CD14-positive monocyte (primary cell): ENCODE measurements around the gene GFRAL. TPM values are rescaled to one million over a fixed set of nuclear protein-coding genes. Genes with fewer than 3 reads are reported as not detected.

Experiments
- DNase-seq, 3 donors: peaks; one replicate each; pipeline ENCODE4 v3.0.0-alpha.2; 2011 to 2022
- H2AFZ ChIP-seq: 2 replicates; pipeline ENCODE4 v1.6.0; 2012; ENCODE audit warnings: mild to moderate bottlenecking, low read depth, low read length, inconsistent platforms; ENCODE audit not compliant: insufficient read depth, poor library complexity, severe bottlenecking
- H3K27ac ChIP-seq, 2 donors: 1 replicate in 1 of 2; 2 replicates in 1 of 2; pipeline ENCODE4 v1.5.1; 2012 to 2013; ENCODE audit warnings: low read length in 2 of 2, control low read depth in 1 of 2, inconsistent platforms in 1 of 2, low read depth in 1 of 2, mild to moderate bottlenecking in 1 of 2
- H3K27me3 ChIP-seq, 2 donors: one replicate each; pipeline versions ENCODE4 v1.6.0 to v1.6.1; 2011 to 2013; ENCODE audit warnings: low read length in 2 of 2; ENCODE audit not compliant: control insufficient read depth in 2 of 2, insufficient read depth in 2 of 2
- H3K36me3 ChIP-seq, 2 donors: replicated peaks in 1 of 2; 1 replicate in 1 of 2; 2 replicates in 1 of 2; pipeline versions ENCODE4 v1.5.1 to v1.6.1; 2012 to 2013; ENCODE audit warnings: low read length in 2 of 2, control low read depth in 1 of 2, inconsistent platforms in 1 of 2, mild to moderate bottlenecking in 1 of 2; ENCODE audit not compliant: insufficient read depth in 2 of 2, control insufficient read depth in 1 of 2
- H3K4me1 ChIP-seq, 2 donors: 1 replicate in 1 of 2; 2 replicates in 1 of 2; pipeline versions ENCODE4 v1.5.1 to v1.6.1; 2012 to 2013; ENCODE audit warnings: low read length in 2 of 2, control low read depth in 1 of 2, inconsistent platforms in 1 of 2, mild to moderate bottlenecking in 1 of 2, moderate library complexity in 1 of 2; ENCODE audit not compliant: insufficient read depth in 2 of 2, control insufficient read depth in 1 of 2
- H3K4me2 ChIP-seq: replicated peaks from 2 replicates; pipeline ENCODE3; 2012; ENCODE audit warnings: low read length, moderate library complexity, mild to moderate bottlenecking; ENCODE audit not compliant: poor library complexity, severe bottlenecking; ENCODE audit errors: extremely low read depth
- H3K4me3 ChIP-seq, 3 experiments: fragments of 200-600 bp in 1 of 3; sonication (generic) in 1 of 3; replicated peaks in 1 of 3; 1 replicate in 2 of 3; 2 replicates in 1 of 3; pipeline ENCODE4 v1.5.1; 2011 to 2013; ENCODE audit warnings: low read length in 3 of 3, mild to moderate bottlenecking in 3 of 3, control low read depth in 2 of 3, low read depth in 2 of 3, inconsistent platforms in 1 of 3, moderate library complexity in 1 of 3
- H3K79me2 ChIP-seq: 2 replicates; pipeline ENCODE4 v1.6.0; 2012; ENCODE audit warnings: mild to moderate bottlenecking, control low read depth, inconsistent platforms, low read length, moderate library complexity; ENCODE audit not compliant: insufficient read depth
- H3K9ac ChIP-seq: 2 replicates; pipeline ENCODE4 v1.6.0; 2017; ENCODE audit warnings: low read length, mild to moderate bottlenecking; ENCODE audit not compliant: insufficient read depth, poor library complexity, severe bottlenecking
- H3K9me3 ChIP-seq, 2 donors: replicated peaks in 1 of 2; 1 replicate in 1 of 2; 2 replicates in 1 of 2; pipeline versions ENCODE4 v1.5.1 to v1.6.1; 2012 to 2013; ENCODE audit warnings: low read length in 2 of 2, control low read depth in 1 of 2; ENCODE audit not compliant: control insufficient read depth in 1 of 2, insufficient read depth in 1 of 2
- H4K20me1 ChIP-seq: 2 replicates; pipeline ENCODE4 v1.6.0; 2012; ENCODE audit warnings: mild to moderate bottlenecking, low read length, control low read depth, moderate library complexity; ENCODE audit not compliant: insufficient read depth
- H3K27ac Mint-ChIP-seq, 7 donors: one replicate each; pipeline ENCODE4 v1.8.0; 2020; ENCODE audit warnings: mild to moderate bottlenecking in 7 of 7, mixed read lengths in 7 of 7, moderate library complexity in 6 of 7, inconsistent platforms in 2 of 7
- H3K27me3 Mint-ChIP-seq, 3 donors: one replicate each; pipeline ENCODE4 v1.8.0; 2021 to 2022; ENCODE audit warnings: low read depth in 3 of 3, mild to moderate bottlenecking in 3 of 3, mixed read lengths in 3 of 3, moderate library complexity in 3 of 3, inconsistent platforms in 1 of 3
- H3K36me3 Mint-ChIP-seq, 2 donors: one replicate each; pipeline ENCODE4 v1.8.0; 2020; ENCODE audit warnings: mixed read lengths in 2 of 2, inconsistent platforms in 1 of 2, mild to moderate bottlenecking in 1 of 2
- H3K4me1 Mint-ChIP-seq: one replicate; pipeline ENCODE4 v1.8.0; 2020; ENCODE audit warnings: mild to moderate bottlenecking, mixed read lengths
- H3K4me3 Mint-ChIP-seq, 2 donors: one replicate each; pipeline ENCODE4 v1.8.0; 2020; ENCODE audit warnings: mild to moderate bottlenecking in 2 of 2, mixed read lengths in 2 of 2, moderate library complexity in 1 of 2
- H3K9me3 Mint-ChIP-seq, 7 donors: one replicate each; pipeline ENCODE4 v1.8.0; 2020 to 2022; ENCODE audit warnings: mixed read lengths in 7 of 7, mild to moderate bottlenecking in 6 of 7, moderate library complexity in 6 of 7, inconsistent platforms in 2 of 7
- CTCF ChIP-seq: fragments of 200-600 bp; IDR thresholded peaks from one replicate; pipeline ENCODE4 v1.8.0; 2022; ENCODE audit warnings: antibody characterized with exemption, mild to moderate bottlenecking
- WGBS: methylation state at CpG from one replicate; pipeline ENCODE4 v1.1.5; 2013; ENCODE audit warnings: missing lambda C conversion rate; ENCODE audit not compliant: insufficient coverage; 5-methylcytosine and 5-hydroxymethylcytosine counted together
- intact Hi-C, 2 donors: fragments of 100-400 bp; cut with micrococcal nuclease; formaldehyde crosslinking; loops; one replicate each; pipeline versions ENCODE4 v1.15.0 to v1.15.1; 2023
- polyA plus RNA-seq, 3 donors: library from polyadenylated mRNA; depleted of rRNA in 1 of 3; unstranded in 2 of 3; stranded (reverse) in 1 of 3; fragments of 300-500 nt in 2 of 3; fragments of >200 nt in 1 of 3; fragmentation: Illumina TruSeq in 2 of 3; gene quantifications; 1 replicate in 2 of 3; 2 replicates in 1 of 3; pipeline ENCODE4 v1.2.3, GENCODE V29; 2012 to 2021

GFRAL gene
- polyA plus RNA-seq, 3 donors = not detected

GRCh38 chr6:55445648-55446204, 118.5 kb downstream of the GFRAL start:
- TF ChIP-seq CTCF = peak; percentile 24
- Histone ChIP-seq H3K9ac (no peak overlapping the region), H3K79me2 (no peaks in the 10 kb centered on the region), H3K9me3 (no peaks in the 10 kb centered on the region), H3K4me3 (no peak overlapping the region), H3K27ac (no peak overlapping the region), H3K4me2 (no peak overlapping the region), H3K27me3 (no peaks in the 10 kb centered on the region), H3K4me1 (no peaks in the 10 kb centered on the region), H4K20me1 (no peaks in the 10 kb centered on the region), H2AFZ (no peak overlapping the region), H3K36me3 (no peaks in the 10 kb centered on the region)
- H3K9me3 Mint-ChIP-seq = peaks cover 0 to 1% (median 0%) of the 10 kb centered on the region in 7 donors
- intact Hi-C loops = no loop called here
- no peaks in the 10 kb centered on the region for H3K4me1 Mint-ChIP-seq
- no peak overlapping the region for H3K4me3 Mint-ChIP-seq
- WGBS = no CpG with 5 or more reads among the region's 1 CpG
- no peak for DNase-seq
- peaks cover 0 to 2% (median 1%) of the 10 kb centered on the region in 3 donors for H3K27me3 Mint-ChIP-seq
- no peak overlapping the region for H3K27ac Mint-ChIP-seq
- H3K36me3 Mint-ChIP-seq = no peaks in the 10 kb centered on the region

- intact Hi-C loops = no loop called here
- no peaks in the 10 kb centered on the region for H4K20me1 ChIP-seq
- H2AFZ ChIP-seq = no peak overlapping the region
- no peak overlapping the region for H3K4me3 ChIP-seq
- H3K79me2 ChIP-seq = no peaks in the 10 kb centered on the region
- Mint-ChIP-seq H3K4me3 (no peak overlapping the region), H3K4me1 (no peaks in the 10 kb centered on the region), H3K27me3 (no peaks in the 10 kb centered on the region), H3K36me3 (no peaks in the 10 kb centered on the region), H3K27ac (no peak overlapping the region), H3K9me3 (peaks cover 0 to 2% (median 0%) of the 10 kb centered on the region in 7 donors)
- no peak for TF ChIP-seq CTCF
- H3K27me3 ChIP-seq = no peaks in the 10 kb centered on the region
- H3K4me1 ChIP-seq = no peaks in the 10 kb centered on the region
- no peaks in the 10 kb centered on the region for H3K9me3 ChIP-seq
- no peak overlapping the region for H3K9ac ChIP-seq
- no peaks in the 10 kb centered on the region for H3K36me3 ChIP-seq
- no peak overlapping the region for H3K4me2 ChIP-seq
- no peak for DNase-seq
- no peak overlapping the region for H3K27ac ChIP-seq
- no CpG with 5 or more reads among the region's 3 CpGs for WGBS
Observed at GRCh38 chr6:55447891-55448290, 120.6 kb downstream of the GFRAL start.
